Measurements from ENCODE around the gene FEM1C. TPM values are rescaled to one million over a fixed set of nuclear protein-coding genes. Genes with fewer than 3 reads are reported as not detected.

Gene FEM1C
- total RNA-seq, 2 experiments from 2014 or later: 5.6 to 9.0 TPM

- POLR2A ChIA-PET: no interaction called here
- intact Hi-C loops (cut with micrococcal nuclease; ENCODE audit: unreplicated experiment): no loop called here
- Histone ChIP-seq H3K9me2 (ENCODE audit: insufficient read depth, low read length) (no peaks in the 10 kb centered on the region), H2AFZ (ENCODE audit: low read length) (no peak overlapping the region), H3K79me2 (ENCODE audit: insufficient read depth, low read depth, low read length) (no peaks in the 10 kb centered on the region), H3K9me3 (ENCODE audit: low read length) (no peaks in the 10 kb centered on the region), H4K20me1 (ENCODE audit: insufficient read depth, low read length) (no peaks in the 10 kb centered on the region), H3K36me3 (ENCODE audit: insufficient read depth, low read length) (no peaks in the 10 kb centered on the region), H3K4me2 (ENCODE audit: low read length) (no peak overlapping the region), H3K4me1 (ENCODE audit: insufficient read depth, low read length, poor library complexity, severe bottlenecking) (no peaks in the 10 kb centered on the region), H3K4me3 (ENCODE audit: low read depth, low read length, poor library complexity, severe bottlenecking) (no peak overlapping the region), H3K27ac (ENCODE audit: low read depth, low read length, poor library complexity, severe bottlenecking) (no peak overlapping the region)
- BruUV-seq (replicated peaks): no TSS peak
- DNase-seq (ENCODE audit: low spot score): no peak
- CTCF ChIA-PET (ENCODE audit: unreplicated experiment): no interaction called here
- TF ChIP-seq CTCF (conservative IDR thresholded peaks at IDR 0.05; ENCODE audit: low read length) (no peak), EZH2phosphoT487 (IDR thresholded peaks at IDR 0.05; ENCODE audit: borderline replicate concordance, low read depth, low read length) (no peak)
Measured at GRCh38 chr5:115557667-115558387, 13.3 kb upstream of the FEM1C start.

- CTCF ChIA-PET (ENCODE audit: unreplicated experiment): no interaction called here
- POLR2A ChIA-PET: no interaction called here
Measured at GRCh38 chr5:115556276-115556675, 11.7 kb upstream of the FEM1C start.

More at GRCh38 chr5:115556276-115556675, 11.7 kb upstream of the FEM1C start:
- no peaks in the 10 kb centered on the region for H3K9me2 ChIP-seq (ENCODE audit: insufficient read depth, low read length)
- TF ChIP-seq CTCF (conservative IDR thresholded peaks at IDR 0.05; ENCODE audit: low read length) (no peak), EZH2phosphoT487 (IDR thresholded peaks at IDR 0.05; ENCODE audit: borderline replicate concordance, low read depth, low read length) (no peak)
- no peak overlapping the region for H2AFZ ChIP-seq (ENCODE audit: low read length)
- H3K4me1 ChIP-seq (ENCODE audit: insufficient read depth, low read length, poor library complexity, severe bottlenecking): no peaks in the 10 kb centered on the region
- no peaks in the 10 kb centered on the region for H3K79me2 ChIP-seq (ENCODE audit: insufficient read depth, low read depth, low read length)
- intact Hi-C loops (cut with micrococcal nuclease; ENCODE audit: unreplicated experiment): no loop called here
- no peaks in the 10 kb centered on the region for H4K20me1 ChIP-seq (ENCODE audit: insufficient read depth, low read length)
- H3K4me2 ChIP-seq (ENCODE audit: low read length): no peak overlapping the region
- H3K27ac ChIP-seq (ENCODE audit: low read depth, low read length, poor library complexity, severe bottlenecking): no peak overlapping the region
- no peaks in the 10 kb centered on the region for H3K9me3 ChIP-seq (ENCODE audit: low read length)
- BruUV-seq (replicated peaks): no TSS peak
- no peaks in the 10 kb centered on the region for H3K36me3 ChIP-seq (ENCODE audit: insufficient read depth, low read length)
- no peak for DNase-seq (ENCODE audit: low spot score)
- H3K4me3 ChIP-seq (ENCODE audit: low read depth, low read length, poor library complexity, severe bottlenecking): no peak overlapping the region
